ENCODE data around the gene CPSF3.

CPSF3 gene

DNA sequence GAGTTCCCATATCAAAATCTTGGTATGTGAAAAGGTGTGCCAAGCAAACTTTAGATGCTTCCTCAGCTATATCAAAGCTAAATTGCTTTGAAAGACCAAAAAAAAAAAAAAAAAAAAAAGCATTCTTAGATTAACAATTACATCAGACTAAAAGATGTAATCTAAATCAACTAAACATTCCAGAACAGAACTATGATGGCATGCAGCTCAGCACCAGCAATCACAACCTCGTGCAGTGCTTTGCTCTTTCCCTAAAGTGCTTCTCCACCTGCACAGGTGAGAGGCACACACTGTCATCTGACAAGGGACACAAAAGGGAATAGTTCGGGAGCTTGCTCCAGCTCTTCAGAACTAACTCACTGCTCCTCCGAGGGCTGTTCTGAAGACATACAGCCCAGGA, 94.7 kb downstream of the CPSF3 start:
- DNase-seq (ENCODE audit: low read depth), result no peak

DNA sequence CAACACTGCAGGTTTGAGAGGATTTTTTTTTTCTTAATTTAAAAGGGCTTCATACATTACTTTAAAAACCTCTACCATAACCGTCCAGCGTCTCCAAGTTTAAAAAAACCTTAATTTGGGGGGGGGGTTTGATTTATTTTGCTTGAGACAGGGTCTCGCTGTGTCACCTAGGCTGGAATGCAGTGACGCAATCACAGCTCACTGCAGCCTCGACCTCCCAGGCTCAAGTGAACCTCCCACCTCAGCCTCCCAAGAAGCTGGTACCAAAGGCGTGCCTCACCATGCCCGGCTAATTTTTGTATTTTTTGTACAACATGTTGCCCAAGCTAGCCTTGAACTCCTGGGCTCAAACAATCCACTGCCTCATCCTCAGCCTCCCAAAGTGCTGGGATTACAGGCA, 95.3 kb downstream of the CPSF3 start:
- DNase-seq (ENCODE audit: low read depth), result no peak

DNA sequence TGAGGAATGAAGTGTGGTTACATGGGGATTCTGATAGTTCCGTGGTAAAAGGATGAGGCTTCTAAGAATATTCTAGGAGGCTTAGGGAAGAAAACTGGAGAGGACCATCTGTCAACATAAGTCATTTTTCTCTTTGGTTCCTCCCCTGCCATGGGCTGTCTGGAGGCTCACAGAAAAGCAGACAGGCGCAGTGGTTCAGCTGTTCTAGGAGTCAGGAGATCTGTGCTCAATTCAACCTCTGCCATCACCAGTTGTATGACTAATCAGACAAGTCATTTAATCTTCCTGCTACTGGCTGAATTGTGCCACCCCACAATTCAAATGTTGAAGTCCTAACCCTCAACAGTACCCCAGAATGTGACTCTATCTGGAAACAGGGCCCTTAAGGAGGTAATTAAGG, 95.8 kb downstream of the CPSF3 start:
- DNase-seq (ENCODE audit: low read depth), result no peak

Measured in EH (cell line).